RKO (cell line): Measurements from ENCODE around the gene TBC1D9B.

Experiments used
- DNase-seq: peaks from one replicate; pipeline ENCODE4 v3.0.0-alpha.2; 2016; ENCODE audit warnings: low spot score

Gene TBC1D9B

GRCh38 chr5:179907556-179908324, at the start of gene TBC1D9B:
Gene TBC1D9B, minus strand, starts transcription at chr5:179907897. Its CDS starts 76 bp downstream, at chr5:179907821.
- DNase-seq, result peak; percentile 72

GRCh38 chr5:179955630-179956029, 47.9 kb upstream of the TBC1D9B start:
- no peak for DNase-seq

- DNase-seq, result no peak
These were observed 47.4 kb upstream of the TBC1D9B start for GRCh38 chr5:179955062-179955461.

GRCh38 chr5:179954434-179954833, 46.7 kb upstream of the TBC1D9B start:
- DNase-seq, result no peak

- DNase-seq, result no peak
These were observed 46.3 kb upstream of the TBC1D9B start for GRCh38 chr5:179953987-179954386.

- DNase-seq, result no peak
These were observed 29.4 kb upstream of the TBC1D9B start for GRCh38 chr5:179936976-179937681.

- DNase-seq, result no peak
These were observed 23.2 kb upstream of the TBC1D9B start for GRCh38 chr5:179930788-179931473.

GRCh38 chr5:179927824-179928223, 20.1 kb upstream of the TBC1D9B start:
- DNase-seq, result no peak

GRCh38 chr5:179926657-179927056, 19.0 kb upstream of the TBC1D9B start:
- no peak for DNase-seq

GRCh38 chr5:179923436-179923835, 15.7 kb upstream of the TBC1D9B start:
- DNase-seq, result no peak

- no peak for DNase-seq
These were observed 12.5 kb upstream of the TBC1D9B start for GRCh38 chr5:179920175-179920574.

- no peak for DNase-seq
These were observed 11.9 kb upstream of the TBC1D9B start for GRCh38 chr5:179919487-179920060.

- no peak for DNase-seq
These were observed 11.2 kb upstream of the TBC1D9B start for GRCh38 chr5:179918742-179919486.

- DNase-seq, result no peak
These were observed 8.8 kb upstream of the TBC1D9B start for GRCh38 chr5:179916523-179916922.

- no peak for DNase-seq
These were observed 7.8 kb upstream of the TBC1D9B start for GRCh38 chr5:179915406-179915935.

- DNase-seq, result peak; percentile 73
These were observed 6.5 kb upstream of the TBC1D9B start for GRCh38 chr5:179914032-179914755.

- no peak for DNase-seq
These were observed 5.8 kb upstream of the TBC1D9B start for GRCh38 chr5:179913461-179913860.

GRCh38 chr5:179912951-179913350, 5.3 kb upstream of the TBC1D9B start:
- no peak for DNase-seq

- DNase-seq, result no peak
These were observed 4.7 kb upstream of the TBC1D9B start for GRCh38 chr5:179912386-179912785.

- DNase-seq, result no peak
These were observed 1.5 kb upstream of the TBC1D9B start for GRCh38 chr5:179909224-179909623.

- no peak for DNase-seq
These were observed 831 bp upstream of the TBC1D9B start for GRCh38 chr5:179908528-179908927.
